ENCODE results near the gene RHBDD2. TPM values are rescaled to one million over a fixed set of nuclear protein-coding genes. Genes with fewer than 3 reads are reported as not detected.

Gene RHBDD2
- total and polyA plus RNA-seq, 9 of the 15 experiments (the other 6 are each of a cell fraction or from before 2014, with no cell fraction given): 3.3 to 36.7 (median 17.9) TPM

DNA sequence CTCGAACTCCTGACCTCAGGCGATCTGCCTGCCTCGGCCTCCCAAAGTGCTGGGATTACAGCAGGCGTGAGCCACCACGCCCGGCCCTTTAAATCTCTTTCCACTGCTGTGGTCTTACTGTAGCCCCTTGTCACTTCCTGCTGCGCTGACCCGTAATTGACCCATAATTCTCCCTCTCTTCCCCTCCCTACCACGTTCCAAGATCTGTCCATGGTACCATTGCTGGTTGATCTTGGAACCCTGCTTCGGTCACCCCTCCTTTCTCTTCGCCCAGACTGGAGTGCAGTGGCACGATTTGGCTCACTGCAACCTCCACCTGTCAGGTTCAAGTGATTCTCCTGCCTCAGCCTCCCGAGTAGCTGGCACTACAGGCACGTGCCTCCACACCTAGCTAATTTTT lies 42.6 kb downstream of the RHBDD2 start (continued):
- TF ChIP-seq DPF2 (IDR thresholded peaks at IDR 0.05): peak; percentile 43; the same call in 1 of the 2 replicates
- no peak for TF ChIP-seq ZNF140 (CRISPR knock-in tag; IDR thresholded peaks at IDR 0.05)
- no peak for TF ChIP-seq NFIC (IDR thresholded peaks at IDR 0.05)
- TF ChIP-seq PURB (CRISPR knock-in tag; IDR thresholded peaks at IDR 0.05; ENCODE audit: low read depth): no peak
- TF ChIP-seq HCFC1 (IDR thresholded peaks at IDR 0.05; ENCODE audit: low read depth, low read length): no peak
- TF ChIP-seq MTA2 (IDR thresholded peaks at IDR 0.05; ENCODE audit: low read depth): no peak
- TF ChIP-seq, protein P1, sequence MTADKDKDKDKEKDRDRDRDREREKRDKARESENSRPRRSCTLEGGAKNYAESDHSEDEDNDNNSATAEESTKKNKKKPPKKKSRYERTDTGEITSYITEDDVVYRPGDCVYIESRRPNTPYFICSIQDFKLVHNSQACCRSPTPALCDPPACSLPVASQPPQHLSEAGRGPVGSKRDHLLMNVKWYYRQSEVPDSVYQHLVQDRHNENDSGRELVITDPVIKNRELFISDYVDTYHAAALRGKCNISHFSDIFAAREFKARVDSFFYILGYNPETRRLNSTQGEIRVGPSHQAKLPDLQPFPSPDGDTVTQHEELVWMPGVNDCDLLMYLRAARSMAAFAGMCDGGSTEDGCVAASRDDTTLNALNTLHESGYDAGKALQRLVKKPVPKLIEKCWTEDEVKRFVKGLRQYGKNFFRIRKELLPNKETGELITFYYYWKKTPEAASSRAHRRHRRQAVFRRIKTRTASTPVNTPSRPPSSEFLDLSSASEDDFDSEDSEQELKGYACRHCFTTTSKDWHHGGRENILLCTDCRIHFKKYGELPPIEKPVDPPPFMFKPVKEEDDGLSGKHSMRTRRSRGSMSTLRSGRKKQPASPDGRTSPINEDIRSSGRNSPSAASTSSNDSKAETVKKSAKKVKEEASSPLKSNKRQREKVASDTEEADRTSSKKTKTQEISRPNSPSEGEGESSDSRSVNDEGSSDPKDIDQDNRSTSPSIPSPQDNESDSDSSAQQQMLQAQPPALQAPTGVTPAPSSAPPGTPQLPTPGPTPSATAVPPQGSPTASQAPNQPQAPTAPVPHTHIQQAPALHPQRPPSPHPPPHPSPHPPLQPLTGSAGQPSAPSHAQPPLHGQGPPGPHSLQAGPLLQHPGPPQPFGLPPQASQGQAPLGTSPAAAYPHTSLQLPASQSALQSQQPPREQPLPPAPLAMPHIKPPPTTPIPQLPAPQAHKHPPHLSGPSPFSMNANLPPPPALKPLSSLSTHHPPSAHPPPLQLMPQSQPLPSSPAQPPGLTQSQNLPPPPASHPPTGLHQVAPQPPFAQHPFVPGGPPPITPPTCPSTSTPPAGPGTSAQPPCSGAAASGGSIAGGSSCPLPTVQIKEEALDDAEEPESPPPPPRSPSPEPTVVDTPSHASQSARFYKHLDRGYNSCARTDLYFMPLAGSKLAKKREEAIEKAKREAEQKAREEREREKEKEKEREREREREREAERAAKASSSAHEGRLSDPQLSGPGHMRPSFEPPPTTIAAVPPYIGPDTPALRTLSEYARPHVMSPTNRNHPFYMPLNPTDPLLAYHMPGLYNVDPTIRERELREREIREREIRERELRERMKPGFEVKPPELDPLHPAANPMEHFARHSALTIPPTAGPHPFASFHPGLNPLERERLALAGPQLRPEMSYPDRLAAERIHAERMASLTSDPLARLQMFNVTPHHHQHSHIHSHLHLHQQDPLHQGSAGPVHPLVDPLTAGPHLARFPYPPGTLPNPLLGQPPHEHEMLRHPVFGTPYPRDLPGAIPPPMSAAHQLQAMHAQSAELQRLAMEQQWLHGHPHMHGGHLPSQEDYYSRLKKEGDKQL (CRISPR knock-in tag; IDR thresholded peaks at IDR 0.05; ENCODE audit: borderline replicate concordance): no peak
- no peak for TF ChIP-seq RAD51 (IDR thresholded peaks at IDR 0.05; ENCODE audit: borderline replicate concordance, low read depth)
- TF ChIP-seq, protein P2, sequence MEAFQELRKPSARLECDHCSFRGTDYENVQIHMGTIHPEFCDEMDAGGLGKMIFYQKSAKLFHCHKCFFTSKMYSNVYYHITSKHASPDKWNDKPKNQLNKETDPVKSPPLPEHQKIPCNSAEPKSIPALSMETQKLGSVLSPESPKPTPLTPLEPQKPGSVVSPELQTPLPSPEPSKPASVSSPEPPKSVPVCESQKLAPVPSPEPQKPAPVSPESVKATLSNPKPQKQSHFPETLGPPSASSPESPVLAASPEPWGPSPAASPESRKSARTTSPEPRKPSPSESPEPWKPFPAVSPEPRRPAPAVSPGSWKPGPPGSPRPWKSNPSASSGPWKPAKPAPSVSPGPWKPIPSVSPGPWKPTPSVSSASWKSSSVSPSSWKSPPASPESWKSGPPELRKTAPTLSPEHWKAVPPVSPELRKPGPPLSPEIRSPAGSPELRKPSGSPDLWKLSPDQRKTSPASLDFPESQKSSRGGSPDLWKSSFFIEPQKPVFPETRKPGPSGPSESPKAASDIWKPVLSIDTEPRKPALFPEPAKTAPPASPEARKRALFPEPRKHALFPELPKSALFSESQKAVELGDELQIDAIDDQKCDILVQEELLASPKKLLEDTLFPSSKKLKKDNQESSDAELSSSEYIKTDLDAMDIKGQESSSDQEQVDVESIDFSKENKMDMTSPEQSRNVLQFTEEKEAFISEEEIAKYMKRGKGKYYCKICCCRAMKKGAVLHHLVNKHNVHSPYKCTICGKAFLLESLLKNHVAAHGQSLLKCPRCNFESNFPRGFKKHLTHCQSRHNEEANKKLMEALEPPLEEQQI (IDR thresholded peaks at IDR 0.05): no peak
- TF ChIP-seq TAL1 (IDR thresholded peaks at IDR 0.05): no peak
- TF ChIP-seq, protein P3, sequence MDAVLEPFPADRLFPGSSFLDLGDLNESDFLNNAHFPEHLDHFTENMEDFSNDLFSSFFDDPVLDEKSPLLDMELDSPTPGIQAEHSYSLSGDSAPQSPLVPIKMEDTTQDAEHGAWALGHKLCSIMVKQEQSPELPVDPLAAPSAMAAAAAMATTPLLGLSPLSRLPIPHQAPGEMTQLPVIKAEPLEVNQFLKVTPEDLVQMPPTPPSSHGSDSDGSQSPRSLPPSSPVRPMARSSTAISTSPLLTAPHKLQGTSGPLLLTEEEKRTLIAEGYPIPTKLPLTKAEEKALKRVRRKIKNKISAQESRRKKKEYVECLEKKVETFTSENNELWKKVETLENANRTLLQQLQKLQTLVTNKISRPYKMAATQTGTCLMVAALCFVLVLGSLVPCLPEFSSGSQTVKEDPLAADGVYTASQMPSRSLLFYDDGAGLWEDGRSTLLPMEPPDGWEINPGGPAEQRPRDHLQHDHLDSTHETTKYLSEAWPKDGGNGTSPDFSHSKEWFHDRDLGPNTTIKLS (IDR thresholded peaks at IDR 0.05; ENCODE audit: borderline replicate concordance, low read depth): no peak
- TF ChIP-seq CCNT2 (IDR thresholded peaks at IDR 0.05; ENCODE audit: borderline replicate concordance, extremely low read depth, insufficient read length, low read depth, low read length): no peak
- no peak for TF ChIP-seq NFE2L1 (tag; IDR thresholded peaks at IDR 0.05; ENCODE audit: borderline replicate concordance, low read depth)
- no peak for TF ChIP-seq RBM39 (optimal IDR thresholded peaks at IDR 0.05; ENCODE audit: low read depth, low read length)
- TF ChIP-seq, protein P4, sequence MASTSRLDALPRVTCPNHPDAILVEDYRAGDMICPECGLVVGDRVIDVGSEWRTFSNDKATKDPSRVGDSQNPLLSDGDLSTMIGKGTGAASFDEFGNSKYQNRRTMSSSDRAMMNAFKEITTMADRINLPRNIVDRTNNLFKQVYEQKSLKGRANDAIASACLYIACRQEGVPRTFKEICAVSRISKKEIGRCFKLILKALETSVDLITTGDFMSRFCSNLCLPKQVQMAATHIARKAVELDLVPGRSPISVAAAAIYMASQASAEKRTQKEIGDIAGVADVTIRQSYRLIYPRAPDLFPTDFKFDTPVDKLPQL (IDR thresholded peaks at IDR 0.05; ENCODE audit: extremely low read depth, insufficient read length): no peak
- TF ChIP-seq ZNF780A (CRISPR knock-in tag; IDR thresholded peaks at IDR 0.05): no peak
- peak; percentile 95 for TF ChIP-seq MIER1 (IDR thresholded peaks at IDR 0.05; ENCODE audit: low read depth)
- no peak for TF ChIP-seq RBBP5 (IDR thresholded peaks at IDR 0.05; ENCODE audit: borderline replicate concordance, insufficient read depth, low read length, poor library complexity, severe bottlenecking)
- TF ChIP-seq ZNF551 (CRISPR knock-in tag; IDR thresholded peaks at IDR 0.05): no peak
- TF ChIP-seq TRIM24 (IDR thresholded peaks at IDR 0.05): 0 out of 4 replicates have a peak, but pooled peaks of 1 of the 2 experiments have one; percentile 15

Measured in K562 (cell line).